Neutrophil (primary cell): ENCODE results near the gene PLCZ1.

Experiments
- H3K27ac ChIP-seq: fragments of 200-600 bp; sonication (generic); 2 replicates; pipeline ENCODE4 v1.5.1; 2016; ENCODE audit warnings: mild to moderate bottlenecking, moderate library complexity
- H3K27me3 ChIP-seq: fragments of 200-600 bp; sonication (generic); 2 replicates; pipeline ENCODE4 v1.6.0; 2016; ENCODE audit warnings: mild to moderate bottlenecking
- H3K36me3 ChIP-seq: fragments of 200-600 bp; sonication (generic); 2 replicates; pipeline ENCODE4 v1.5.1; 2017
- H3K4me1 ChIP-seq, 2 experiments: fragments of 200-600 bp in 1 of 2; sonication (generic) in 1 of 2; 1 replicate in 1 of 2; 2 replicates in 1 of 2; pipeline versions ENCODE4 v1.5.1 to v1.6.1; 2013 to 2016; ENCODE audit warnings: low read depth in 1 of 2, low read length in 1 of 2, mild to moderate bottlenecking in 1 of 2, moderate library complexity in 1 of 2; ENCODE audit not compliant: control insufficient read depth in 1 of 2, insufficient read depth in 1 of 2
- H3K4me3 ChIP-seq, 2 experiments: fragments of 200-600 bp in 1 of 2; sonication (generic) in 1 of 2; 1 replicate in 1 of 2; 2 replicates in 1 of 2; pipeline ENCODE4 v1.5.1; 2013 to 2016; ENCODE audit warnings: low read depth in 1 of 2, low read length in 1 of 2, mild to moderate bottlenecking in 1 of 2, moderate library complexity in 1 of 2
- H3K9me3 ChIP-seq: fragments of 200-600 bp; sonication (generic); 2 replicates; pipeline ENCODE4 v1.5.1; 2016
- TF ChIP-seq, protein P1 (sequence below): fragments of 200-600 bp; sonication (generic); IDR thresholded peaks from 2 replicates; pipeline ENCODE4 v1.5.1; 2016; ENCODE audit warnings: antibody characterized with exemption

The PLCZ1 gene

DNA sequence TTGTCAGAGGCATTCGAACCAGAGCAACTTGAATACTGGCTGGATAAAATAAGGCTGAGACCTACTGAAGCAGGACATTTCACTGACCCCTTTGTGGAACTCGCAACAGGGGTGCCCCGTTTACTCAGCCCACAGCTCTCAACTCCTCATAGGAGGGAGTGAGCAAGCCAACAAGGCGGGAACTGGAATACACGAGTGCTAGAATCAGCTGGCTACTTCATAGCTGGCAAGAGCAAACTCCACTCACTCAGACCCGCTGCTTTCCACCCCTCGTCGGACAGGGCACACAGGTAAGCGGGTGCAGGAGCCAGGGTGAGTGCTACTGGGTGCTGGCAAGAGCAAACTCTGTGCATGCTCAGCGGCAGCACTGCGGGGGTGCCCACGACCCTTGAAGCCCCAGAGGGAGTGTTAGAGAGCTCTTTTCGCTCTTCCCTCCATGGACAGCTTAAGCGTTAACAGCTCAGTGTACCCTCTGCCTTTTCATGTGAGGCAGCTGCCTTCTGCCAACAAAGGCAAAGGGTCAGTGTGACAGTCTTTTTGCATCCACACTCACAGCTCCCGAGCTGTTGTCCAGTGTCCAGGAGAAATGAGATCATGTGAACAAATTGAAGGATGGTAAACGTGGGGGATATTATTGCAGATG lies 15.8 kb upstream of the PLCZ1 start:
- Histone ChIP-seq H3K9me3 (no peaks in the 10 kb centered on the region), H3K27me3 (no peaks in the 10 kb centered on the region), H3K36me3 (no peaks in the 10 kb centered on the region), H3K27ac (no peak overlapping the region), H3K4me3 (no peak overlapping the region), H3K4me1 (no peaks in the 10 kb centered on the region)
- TF ChIP-seq, protein P1, sequence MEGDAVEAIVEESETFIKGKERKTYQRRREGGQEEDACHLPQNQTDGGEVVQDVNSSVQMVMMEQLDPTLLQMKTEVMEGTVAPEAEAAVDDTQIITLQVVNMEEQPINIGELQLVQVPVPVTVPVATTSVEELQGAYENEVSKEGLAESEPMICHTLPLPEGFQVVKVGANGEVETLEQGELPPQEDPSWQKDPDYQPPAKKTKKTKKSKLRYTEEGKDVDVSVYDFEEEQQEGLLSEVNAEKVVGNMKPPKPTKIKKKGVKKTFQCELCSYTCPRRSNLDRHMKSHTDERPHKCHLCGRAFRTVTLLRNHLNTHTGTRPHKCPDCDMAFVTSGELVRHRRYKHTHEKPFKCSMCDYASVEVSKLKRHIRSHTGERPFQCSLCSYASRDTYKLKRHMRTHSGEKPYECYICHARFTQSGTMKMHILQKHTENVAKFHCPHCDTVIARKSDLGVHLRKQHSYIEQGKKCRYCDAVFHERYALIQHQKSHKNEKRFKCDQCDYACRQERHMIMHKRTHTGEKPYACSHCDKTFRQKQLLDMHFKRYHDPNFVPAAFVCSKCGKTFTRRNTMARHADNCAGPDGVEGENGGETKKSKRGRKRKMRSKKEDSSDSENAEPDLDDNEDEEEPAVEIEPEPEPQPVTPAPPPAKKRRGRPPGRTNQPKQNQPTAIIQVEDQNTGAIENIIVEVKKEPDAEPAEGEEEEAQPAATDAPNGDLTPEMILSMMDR = no peak

DNA sequence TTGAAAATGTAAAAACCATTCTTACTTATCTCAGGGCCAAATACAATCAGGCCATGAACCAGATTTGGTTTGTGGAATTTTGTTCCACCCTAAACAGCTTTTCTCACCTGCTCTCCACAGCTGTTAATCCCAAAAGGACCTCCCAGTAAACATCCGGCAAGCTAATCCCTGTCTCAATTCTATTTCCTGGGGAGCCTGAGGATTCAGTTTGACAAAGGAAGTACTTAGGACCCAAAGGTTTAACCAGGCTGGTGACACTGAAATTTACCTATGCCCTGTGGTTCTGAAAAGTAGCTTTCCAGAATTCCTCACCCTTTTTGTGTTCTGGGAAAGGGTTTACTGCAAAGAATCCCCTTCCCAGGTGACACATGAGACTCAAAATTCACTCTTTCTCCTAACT lies 15.1 kb upstream of the PLCZ1 start:
- no peak overlapping the region for H3K27ac ChIP-seq
- H3K9me3 ChIP-seq = no peaks in the 10 kb centered on the region
- no peaks in the 10 kb centered on the region for H3K27me3 ChIP-seq
- no peaks in the 10 kb centered on the region for H3K4me1 ChIP-seq
- H3K36me3 ChIP-seq = no peaks in the 10 kb centered on the region
- H3K4me3 ChIP-seq = no peak overlapping the region
- TF ChIP-seq, protein P1 = no peak

DNA sequence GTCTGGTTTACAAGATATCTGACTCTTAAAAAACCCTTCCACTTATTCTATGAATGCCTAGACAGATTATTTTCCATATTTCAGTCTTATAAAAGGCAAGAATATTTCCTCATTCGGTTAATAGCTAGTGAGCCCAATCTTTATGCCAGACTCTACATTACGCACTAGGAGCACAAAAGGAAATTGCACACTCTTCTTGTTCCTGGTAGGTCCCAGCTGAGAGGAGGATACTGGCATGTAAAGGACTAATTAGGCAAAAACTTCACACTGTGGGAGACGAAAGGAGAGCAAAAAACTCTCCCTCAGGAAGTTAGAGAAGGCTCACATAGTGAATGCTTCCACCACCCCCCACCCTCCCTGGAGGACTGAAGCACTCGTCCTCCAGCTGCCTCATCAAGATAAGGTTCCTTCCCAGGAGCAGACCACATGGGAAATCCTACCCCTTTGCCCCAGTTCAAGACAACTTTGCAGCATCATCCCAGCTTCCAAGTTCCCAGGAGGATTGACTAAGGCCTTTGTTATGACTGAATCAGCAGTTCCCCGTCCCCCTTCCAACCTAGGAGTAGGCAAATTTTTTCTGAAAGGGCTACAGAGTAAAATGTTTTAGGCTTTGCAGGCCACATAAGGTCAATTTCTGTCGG lies 14.6 kb upstream of the PLCZ1 start:
- no peaks in the 10 kb centered on the region for H3K4me1 ChIP-seq
- H3K9me3 ChIP-seq = no peaks in the 10 kb centered on the region
- no peaks in the 10 kb centered on the region for H3K27me3 ChIP-seq
- H3K4me3 ChIP-seq = no peak overlapping the region
- TF ChIP-seq, protein P1 = no peak
- no peaks in the 10 kb centered on the region for H3K36me3 ChIP-seq
- no peak overlapping the region for H3K27ac ChIP-seq

DNA sequence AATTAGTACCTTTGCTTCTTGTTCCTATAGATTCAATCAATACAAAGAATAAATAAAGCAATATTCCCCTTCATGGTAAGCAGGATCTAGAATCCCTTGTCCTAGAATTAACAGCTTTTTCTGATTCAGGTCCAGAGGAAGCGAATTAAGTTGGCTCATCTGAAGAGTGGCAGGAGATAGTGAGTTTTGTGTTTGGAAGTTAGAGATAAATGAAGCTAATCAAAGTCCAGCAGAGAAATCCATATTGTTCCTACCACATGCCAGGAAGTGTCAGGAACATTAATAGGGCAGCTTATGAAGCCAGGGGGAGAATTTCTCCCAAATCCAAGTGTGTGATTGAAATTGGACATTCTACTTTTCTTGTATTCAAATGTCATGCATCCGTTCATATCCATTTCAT lies 14.1 kb upstream of the PLCZ1 start:
- TF ChIP-seq, protein P1 = no peak
- Histone ChIP-seq H3K4me3 (no peak overlapping the region), H3K27ac (no peak overlapping the region), H3K4me1 (no peaks in the 10 kb centered on the region), H3K27me3 (no peaks in the 10 kb centered on the region), H3K9me3 (no peaks in the 10 kb centered on the region), H3K36me3 (no peaks in the 10 kb centered on the region)

DNA sequence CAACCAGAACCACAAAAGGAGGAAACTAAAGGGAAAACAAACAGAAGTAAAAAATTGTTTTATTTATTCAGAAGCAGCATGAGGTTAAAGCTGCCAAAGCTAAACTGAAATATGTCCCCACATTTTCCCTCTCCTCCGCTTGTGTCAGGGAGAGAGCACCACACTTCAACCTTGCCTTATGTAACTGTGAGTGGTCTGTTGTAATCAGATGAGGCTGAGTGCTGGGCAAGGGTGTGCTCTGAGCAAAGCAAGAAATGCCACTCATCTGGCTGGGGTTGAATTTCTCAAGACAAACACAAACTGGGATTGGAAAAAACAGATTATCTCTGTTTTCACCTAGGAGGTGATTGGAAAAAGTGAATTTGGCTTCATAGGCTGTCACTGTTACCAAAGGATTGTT lies 12.3 kb upstream of the PLCZ1 start:
- Histone ChIP-seq H3K36me3 (no peaks in the 10 kb centered on the region), H3K9me3 (no peaks in the 10 kb centered on the region), H3K4me1 (no peaks in the 10 kb centered on the region), H3K27ac (no peak overlapping the region), H3K27me3 (no peaks in the 10 kb centered on the region), H3K4me3 (no peak overlapping the region)
- TF ChIP-seq, protein P1 = no peak
